DOHH2 (cell line): ENCODE measurements around the gene APLP2.

Source experiments
- CTCF ChIP-seq: fragments of 200-600 bp; sonication (generic); IDR thresholded peaks from one replicate; pipeline ENCODE4 v1.5.1; 2014; ENCODE audit warnings: antibody characterized with exemption, mild to moderate bottlenecking, low read depth, low read length; ENCODE audit not compliant: poor library complexity, severe bottlenecking
- EZH2phosphoT487 ChIP-seq: fragments of 200-600 bp; sonication (generic); IDR thresholded peaks from 2 replicates; pipeline ENCODE4 v1.6.1; 2017; ENCODE audit warnings: borderline replicate concordance, mild to moderate bottlenecking, antibody characterized with exemption, low read length, moderate library complexity, mixed read lengths

DNA sequence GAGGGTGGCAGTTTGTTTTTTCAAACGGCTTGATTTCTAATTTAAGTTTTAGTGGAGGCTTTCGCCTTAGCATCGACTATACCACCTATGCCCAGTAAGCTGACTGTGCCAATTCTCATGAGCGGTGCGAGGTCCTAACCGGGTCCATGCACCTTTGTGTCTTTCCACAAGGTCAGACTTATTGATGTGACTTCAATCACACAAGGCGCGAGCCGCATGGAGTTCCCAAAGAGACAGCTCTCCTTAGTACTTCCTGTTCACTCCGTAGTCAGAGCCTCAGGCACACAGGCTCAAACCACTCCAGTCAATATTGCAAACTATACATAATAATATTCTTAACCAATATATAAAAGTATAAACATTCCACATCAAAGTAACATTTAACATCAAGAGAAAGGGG, 108.1 kb downstream of the APLP2 start:
- TF ChIP-seq CTCF (no peak), EZH2phosphoT487 (no peak)
